Activated CD4-positive, alpha-beta T cell treated with anti-CD3 and anti-CD28 coated beads, Interleukin-2, Interleukin-4, amounts not matched to agents 100 ng/mL and 50 ng/mL, durations not matched to agents 16 hours and 8 hours (primary cell): Measurements from ENCODE around the gene ZNF664.

Experiments
- DNase-seq: peaks from one replicate; pipeline ENCODE4 v3.0.0-alpha.2; 2020; ENCODE audit warnings: low spot score

Gene ZNF664

GRCh38 chr12:124010687-124011086 lies 37.7 kb downstream of the ZNF664 start:
- no peak for DNase-seq

- DNase-seq, result no peak
These were observed 38.6 kb downstream of the ZNF664 start for GRCh38 chr12:124011435-124012115.

GRCh38 chr12:124013073-124013472 lies 40.1 kb downstream of the ZNF664 start:
- no peak for DNase-seq

GRCh38 chr12:124015494-124016461 lies 42.8 kb downstream of the ZNF664 start:
- DNase-seq, result no peak

GRCh38 chr12:124017064-124017463 lies 44.0 kb downstream of the ZNF664 start:
- DNase-seq, result no peak

- no peak for DNase-seq
These were observed 45.5 kb downstream of the ZNF664 start for GRCh38 chr12:124018539-124018938.

GRCh38 chr12:124019115-124019514 lies 46.1 kb downstream of the ZNF664 start:
- no peak for DNase-seq

- DNase-seq, result no peak
These were observed 47.5 kb downstream of the ZNF664 start for GRCh38 chr12:124020514-124020949.

- no peak for DNase-seq
These were observed 48.0 kb downstream of the ZNF664 start for GRCh38 chr12:124021007-124021406.

GRCh38 chr12:124022161-124022560 lies 49.1 kb downstream of the ZNF664 start:
- DNase-seq, result no peak

- no peak for DNase-seq
These were observed 51.3 kb downstream of the ZNF664 start for GRCh38 chr12:124024263-124024678.

- DNase-seq, result no peak
These were observed 51.8 kb downstream of the ZNF664 start for GRCh38 chr12:124024776-124025175.

GRCh38 chr12:124025661-124026060 lies 52.6 kb downstream of the ZNF664 start:
- no peak for DNase-seq

- no peak for DNase-seq
These were observed 54.0 kb downstream of the ZNF664 start for GRCh38 chr12:124026755-124027745.

- DNase-seq, result no peak
These were observed 54.9 kb downstream of the ZNF664 start for GRCh38 chr12:124027753-124028554.

GRCh38 chr12:124028555-124028925 lies 55.5 kb downstream of the ZNF664 start:
- DNase-seq, result no peak

- no peak for DNase-seq
These were observed 57.0 kb downstream of the ZNF664 start for GRCh38 chr12:124030008-124030407.

GRCh38 chr12:124030510-124030909 lies 57.5 kb downstream of the ZNF664 start:
- DNase-seq, result no peak

- no peak for DNase-seq
These were observed 58.0 kb downstream of the ZNF664 start for GRCh38 chr12:124031058-124031457.

GRCh38 chr12:124032265-124032886 lies 59.4 kb downstream of the ZNF664 start:
- peak; percentile 25 for DNase-seq

GRCh38 chr12:124033859-124034258 lies 60.8 kb downstream of the ZNF664 start:
- no peak for DNase-seq
